ENCODE data around the gene ACVR2A. TPM values are rescaled to one million over a fixed set of nuclear protein-coding genes. Genes with fewer than 3 reads are reported as not detected.

Gene ACVR2A
- total RNA-seq, 1 donor from 2014 or later = 10.7 TPM

- DNase-seq (ENCODE audit: low read depth) = no peak
- TF ChIP-seq CTCF (IDR thresholded peaks at IDR 0.05; ENCODE audit: insufficient read depth, low read length, poor library complexity, severe bottlenecking) = no peak
- no peaks in the 10 kb centered on the region for H3K27me3 ChIP-seq (ENCODE audit: control insufficient read depth, insufficient read depth, low read length)
- H3K4me3 ChIP-seq (ENCODE audit: low read depth, low read length) = no peak overlapping the region
- H3K36me3 ChIP-seq (ENCODE audit: control insufficient read depth, insufficient read depth, low read length) = no peaks in the 10 kb centered on the region
Observed at GRCh38 chr2:147968571-147968970, 123.7 kb downstream of the ACVR2A start.

- H3K36me3 ChIP-seq (ENCODE audit: control insufficient read depth, insufficient read depth, low read length) = no peaks in the 10 kb centered on the region
- DNase-seq (ENCODE audit: low read depth) = no peak
- H3K4me3 ChIP-seq (ENCODE audit: low read depth, low read length) = no peak overlapping the region
- no peak for TF ChIP-seq CTCF (IDR thresholded peaks at IDR 0.05; ENCODE audit: insufficient read depth, low read length, poor library complexity, severe bottlenecking)
- H3K27me3 ChIP-seq (ENCODE audit: control insufficient read depth, insufficient read depth, low read length) = no peaks in the 10 kb centered on the region
Observed at GRCh38 chr2:147976102-147976501, 131.3 kb downstream of the ACVR2A start.

- H3K27me3 ChIP-seq (ENCODE audit: control insufficient read depth, insufficient read depth, low read length) = no peaks in the 10 kb centered on the region
- no peaks in the 10 kb centered on the region for H3K36me3 ChIP-seq (ENCODE audit: control insufficient read depth, insufficient read depth, low read length)
- TF ChIP-seq CTCF (IDR thresholded peaks at IDR 0.05; ENCODE audit: insufficient read depth, low read length, poor library complexity, severe bottlenecking) = no peak
- H3K4me3 ChIP-seq (ENCODE audit: low read depth, low read length) = no peak overlapping the region
- no peak for DNase-seq (ENCODE audit: low read depth)
Observed at GRCh38 chr2:147977679-147978078, 132.8 kb downstream of the ACVR2A start.

Other genes with a start within 250 kb of the ACVR2A start
- gene ORC4, start 175.7 kb downstream of the ACVR2A start, total RNA-seq = 60.7 and 80.3 TPM in 2 replicates
- 14.5 and 25.9 TPM in 2 replicates for gene MBD5, start 176.1 kb downstream of the ACVR2A start, total RNA-seq

Data from kidney epithelial cell (primary cell).